Midbrain (tissue), 1 donor: ENCODE measurements around the gene SHCBP1L.

Experiments
- DNase-seq: peaks from one replicate; lab custom pipeline; 2025; lab: John Stamatoyannopoulos, UW

The SHCBP1L gene

GRCh38 chr1:182952677-182953444, at the start of gene SHCBP1L:
TSS of gene SHCBP1L (minus strand) at chr1:182953166. CDS start at chr1:182953133, 33 bp downstream.
- no peak for DNase-seq

GRCh38 chr1:183002267-183002666, 49.3 kb upstream of the SHCBP1L start:
- no peak for DNase-seq

- no peak for DNase-seq
Observed at GRCh38 chr1:183000167-183000962, 47.4 kb upstream of the SHCBP1L start.

DNA sequence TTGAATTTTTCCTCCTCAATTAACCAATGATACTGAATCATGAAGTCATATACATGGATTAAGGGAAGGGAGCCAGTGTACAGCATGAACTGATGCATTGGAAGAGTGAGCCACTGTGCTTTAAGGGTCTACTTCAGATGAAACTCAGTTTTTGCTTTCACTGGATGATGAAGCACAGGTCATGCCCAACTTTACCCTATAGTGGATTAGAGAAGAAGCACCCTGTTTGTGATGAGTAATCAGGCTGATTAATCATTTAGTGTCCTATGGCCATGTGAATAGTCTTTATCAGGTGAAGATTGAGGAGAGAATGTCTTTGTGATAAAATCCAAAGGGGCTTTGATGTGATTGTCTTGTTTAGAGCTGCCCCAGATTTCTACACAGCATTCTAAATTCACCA, 45.5 kb upstream of the SHCBP1L start:
- DNase-seq = no peak

GRCh38 chr1:182996816-182997215, 43.9 kb upstream of the SHCBP1L start:
- no peak for DNase-seq

DNA sequence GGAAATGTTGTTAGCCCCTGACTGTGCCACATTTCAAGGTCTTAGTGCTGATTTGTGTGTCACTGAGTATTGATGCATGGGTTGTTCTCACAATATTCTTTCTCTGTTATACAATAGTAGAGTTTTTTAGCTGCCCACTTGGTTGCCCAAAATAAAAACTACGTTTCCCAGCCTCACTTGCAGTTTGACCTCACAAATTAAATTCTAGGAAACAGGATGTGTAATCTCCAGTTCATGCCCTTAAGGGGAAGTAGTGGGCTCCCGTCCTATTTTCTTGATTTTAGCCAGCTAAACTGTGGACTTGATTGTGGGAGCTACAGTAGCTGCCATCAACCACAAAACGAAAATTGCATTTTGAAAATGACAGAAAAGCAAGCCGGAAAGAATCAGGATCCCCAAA, 42.9 kb upstream of the SHCBP1L start:
- no peak for DNase-seq

DNA sequence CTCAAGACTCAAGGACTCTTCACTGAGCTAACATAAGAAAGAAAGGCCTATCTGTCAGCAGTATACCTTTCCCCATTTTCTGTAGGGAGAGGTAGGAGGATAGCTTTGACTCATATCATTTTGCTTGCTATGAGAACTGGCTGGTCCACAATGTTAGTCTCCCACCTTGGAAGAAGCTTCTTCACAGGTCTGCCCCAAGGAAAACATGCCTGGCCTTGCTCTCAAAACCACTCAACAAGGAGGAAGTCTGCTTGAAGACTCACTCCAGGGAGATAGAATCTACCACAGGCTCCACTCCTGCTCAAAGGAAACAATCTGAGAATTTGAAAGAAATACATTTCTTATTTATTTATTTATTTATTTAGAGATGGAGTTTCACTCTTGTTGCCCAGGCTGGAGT, 40.8 kb upstream of the SHCBP1L start:
- DNase-seq = no peak

DNA sequence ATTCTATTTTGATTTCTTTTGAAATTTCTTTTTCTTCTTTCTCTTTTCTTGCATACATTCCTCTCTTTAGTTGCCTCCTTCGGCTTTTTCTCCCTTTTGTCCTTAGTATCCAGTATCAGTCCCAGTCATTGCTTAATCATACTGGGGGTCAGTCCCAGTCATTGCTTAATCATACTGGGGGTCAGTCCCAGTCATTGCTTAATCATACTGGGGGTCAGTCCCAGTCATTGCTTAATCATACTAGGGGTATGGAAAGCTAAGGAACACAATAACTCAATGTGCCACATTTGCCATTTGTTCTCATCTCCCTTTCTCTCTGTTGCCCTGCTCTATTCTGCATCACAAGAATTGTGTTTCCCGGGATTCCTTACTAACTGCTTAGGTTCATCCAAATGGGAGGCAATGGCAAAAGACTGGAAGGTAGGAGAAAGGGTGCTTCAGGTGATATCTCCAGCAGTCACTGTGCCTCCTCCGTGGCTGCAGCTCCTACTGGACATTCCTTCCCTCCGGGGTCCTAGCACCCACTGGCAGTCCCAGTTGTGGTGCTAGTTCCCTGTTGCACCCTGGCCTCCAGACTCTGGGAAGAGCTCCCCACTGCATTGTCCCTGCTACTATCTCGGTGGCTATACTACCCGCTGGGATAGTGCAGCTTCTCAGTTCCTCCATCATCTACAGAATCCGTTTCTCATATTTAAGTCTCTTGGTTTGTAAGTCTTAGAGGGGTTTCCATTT, 37.6 kb upstream of the SHCBP1L start:
- DNase-seq = no peak

DNA sequence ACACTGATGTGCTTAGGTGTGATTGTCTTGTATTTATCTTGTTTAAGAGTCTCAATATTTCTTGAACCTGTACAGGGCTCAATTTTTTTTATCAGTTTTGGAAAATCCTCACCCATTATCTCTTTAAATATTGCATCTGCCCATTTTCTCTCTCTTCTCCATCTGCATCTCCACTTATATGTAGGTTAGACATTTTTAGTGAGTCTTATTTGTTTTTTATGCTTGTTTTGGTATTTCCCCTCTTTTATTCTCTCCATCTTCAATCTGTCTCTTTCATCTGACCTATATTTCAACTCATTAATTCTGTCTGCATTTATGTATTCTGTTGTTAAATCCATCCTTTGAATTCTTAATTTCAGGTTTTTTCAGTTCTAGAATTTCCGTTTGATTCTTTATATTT, 32.9 kb upstream of the SHCBP1L start:
- no peak for DNase-seq

- DNase-seq = no peak
Observed at GRCh38 chr1:182984621-182985020, 31.7 kb upstream of the SHCBP1L start.

GRCh38 chr1:182984138-182984537, 31.2 kb upstream of the SHCBP1L start:
- no peak for DNase-seq

DNA sequence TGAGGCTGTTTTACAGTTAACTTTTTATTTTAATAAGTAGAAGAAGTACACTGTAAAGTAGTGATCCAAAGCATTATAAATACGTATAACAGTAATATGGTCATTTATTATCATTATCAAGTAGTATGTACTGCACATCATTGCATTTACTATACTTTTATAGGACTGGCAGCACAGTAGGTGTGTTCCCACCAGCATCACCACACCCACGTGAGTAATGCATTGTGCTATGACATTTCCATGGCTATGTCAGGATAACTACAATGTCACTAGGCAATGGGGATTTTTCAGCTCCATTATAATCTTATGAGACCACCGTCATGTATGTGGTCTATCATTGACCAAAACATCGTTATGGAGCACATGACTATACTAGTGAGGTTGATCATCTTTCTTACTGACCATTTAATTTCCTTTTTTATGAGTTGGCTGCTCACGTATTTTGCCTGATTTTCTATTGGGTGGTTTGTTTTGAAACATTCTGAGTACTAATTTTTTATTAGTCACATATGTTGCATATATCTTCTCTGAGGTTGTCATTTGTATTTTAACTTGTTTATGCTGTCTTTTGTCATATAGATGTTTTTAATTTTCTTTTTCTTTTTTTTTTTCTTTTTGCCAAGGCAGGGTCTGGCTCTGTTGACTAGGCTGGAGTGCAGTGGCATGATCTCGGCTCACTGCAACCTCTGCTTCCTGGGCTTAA, 25.3 kb upstream of the SHCBP1L start:
- DNase-seq = no peak

GRCh38 chr1:182977480-182977879, 24.5 kb upstream of the SHCBP1L start:
- DNase-seq = no peak

DNA sequence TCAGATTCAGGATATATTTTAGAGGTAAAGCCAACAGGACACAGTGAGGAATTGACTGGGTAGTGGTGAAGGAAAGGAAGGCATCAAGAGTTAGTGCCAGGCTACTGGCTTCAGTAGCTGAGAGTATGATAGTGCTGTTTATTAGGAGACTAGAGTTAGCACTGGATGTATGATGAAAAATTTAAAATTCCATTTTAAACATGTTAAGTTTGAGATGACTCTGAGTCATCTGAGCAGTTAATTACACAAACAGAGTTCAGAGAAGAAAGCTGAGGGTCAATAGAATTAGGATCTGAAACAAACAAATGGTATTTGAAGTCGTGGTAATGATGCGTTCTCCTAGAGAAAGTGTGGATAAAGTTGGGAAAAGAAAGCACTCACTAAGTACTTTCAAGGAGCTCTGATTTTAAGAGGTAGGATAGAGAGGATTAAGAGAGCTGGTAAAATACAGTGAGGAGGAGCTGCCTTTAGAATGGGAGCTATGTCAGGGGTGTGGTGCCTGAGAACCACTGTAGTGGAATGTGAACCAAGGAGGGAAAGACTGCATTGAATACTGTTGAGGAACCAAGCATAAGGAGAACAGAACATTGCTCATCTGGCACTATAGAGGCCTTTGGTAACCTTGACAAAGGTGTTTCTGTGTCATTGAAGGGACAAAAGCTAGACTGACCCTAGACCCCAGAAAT, 21.7 kb upstream of the SHCBP1L start:
- no peak for DNase-seq

DNA sequence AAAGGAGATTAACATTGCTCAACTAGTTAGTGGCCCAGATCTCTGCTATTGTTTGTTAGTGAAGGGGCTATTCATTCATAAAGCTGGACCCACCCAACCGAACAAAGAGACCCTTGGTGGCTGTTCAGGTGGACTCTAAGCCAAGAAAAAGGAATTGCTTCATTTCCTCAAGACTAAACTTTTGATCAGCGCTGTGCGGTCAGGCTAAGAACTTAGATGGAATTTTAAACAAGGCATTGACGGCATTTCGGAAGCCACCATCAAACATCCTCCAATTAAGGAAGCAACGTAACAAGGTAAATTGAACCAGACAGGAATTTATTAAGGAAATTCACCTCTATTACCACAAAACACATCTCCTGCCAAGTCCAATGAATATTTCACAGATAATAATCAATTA, 19.9 kb upstream of the SHCBP1L start:
- DNase-seq = no peak

GRCh38 chr1:182972231-182972630, 19.3 kb upstream of the SHCBP1L start:
- DNase-seq = no peak

DNA sequence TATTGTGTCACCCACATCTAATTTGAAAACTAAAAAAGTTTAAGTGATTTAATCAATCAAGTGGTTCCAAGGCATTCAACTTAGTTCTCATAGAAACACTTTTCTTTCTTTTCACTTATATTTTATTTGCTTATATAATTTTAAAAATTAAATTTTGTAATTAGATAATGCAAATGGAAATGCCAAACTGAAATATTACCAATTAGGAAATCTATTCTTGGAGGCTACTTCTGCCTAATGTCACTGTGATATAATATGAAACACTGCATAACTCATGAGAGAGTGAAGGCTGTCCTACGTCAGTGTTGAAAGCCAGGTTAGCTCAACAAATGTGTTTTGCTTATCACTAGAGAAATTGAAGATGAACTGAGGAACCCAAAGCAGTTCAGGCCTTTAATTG, 18.3 kb upstream of the SHCBP1L start:
- no peak for DNase-seq

- DNase-seq = no peak
Observed at GRCh38 chr1:182968836-182969734, 16.1 kb upstream of the SHCBP1L start.

DNA sequence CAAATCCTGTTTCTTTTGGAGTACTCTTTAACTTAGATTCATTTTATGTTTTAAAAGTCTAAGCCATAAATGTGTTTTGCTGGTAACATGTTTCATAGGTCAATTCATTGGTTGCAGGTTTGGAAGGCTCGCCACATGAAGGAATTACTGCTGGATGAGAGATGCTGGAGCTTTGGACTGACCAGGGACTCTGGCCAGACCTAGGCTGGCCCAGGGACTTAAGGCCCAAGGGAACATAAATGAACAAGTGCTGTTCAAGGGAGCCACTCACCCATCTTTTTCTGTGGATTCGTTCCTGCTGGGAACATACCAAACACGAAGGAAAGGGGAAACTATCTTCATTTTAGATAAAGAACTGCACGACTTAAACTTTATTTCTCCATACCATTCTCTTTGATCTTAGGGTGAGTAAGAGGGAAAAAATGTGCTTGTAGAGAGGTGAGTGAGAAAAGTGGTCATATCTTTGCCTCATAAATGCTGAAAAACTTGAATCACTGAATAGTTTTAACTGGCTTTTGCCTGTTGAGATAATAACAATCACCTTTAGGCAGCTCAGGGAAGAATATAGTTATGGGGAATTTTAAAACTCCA, 15.3 kb upstream of the SHCBP1L start:
- DNase-seq = no peak

DNA sequence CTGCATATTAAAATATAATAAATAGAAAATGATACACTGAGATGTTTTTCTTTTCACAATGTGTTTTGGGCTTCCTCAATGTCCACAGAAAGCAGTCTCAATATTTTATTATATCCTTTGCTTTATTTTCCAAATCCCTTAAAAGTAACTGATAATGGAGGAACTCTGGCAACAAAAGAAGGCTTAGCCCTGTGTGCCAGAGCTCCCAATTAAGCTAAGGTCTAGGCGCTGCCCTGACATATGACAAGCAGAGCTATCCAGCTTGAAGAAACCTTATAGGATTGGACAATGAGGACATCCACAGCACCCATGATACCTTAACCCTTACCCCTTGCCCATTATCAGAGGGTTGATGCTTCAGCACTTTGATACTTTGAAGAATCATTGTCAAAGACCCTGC, 12.9 kb upstream of the SHCBP1L start:
- no peak for DNase-seq
